DND-41 (cell line): ENCODE results near the gene PTPRC.

Experiments used
- EZH2 ChIP-seq: IDR thresholded peaks from 3 replicates; pipeline ENCODE4 v1.6.1; 2012; ENCODE audit warnings: borderline replicate concordance, low read depth, mild to moderate bottlenecking, moderate library complexity, low read length, inconsistent platforms; ENCODE audit not compliant: severe bottlenecking
- TF ChIP-seq, protein P1 (sequence below): IDR thresholded peaks from 2 replicates; pipeline ENCODE4 v1.5.1; 2012; ENCODE audit warnings: borderline replicate concordance, low read length, moderate library complexity, mild to moderate bottlenecking; ENCODE audit not compliant: poor library complexity, severe bottlenecking; ENCODE audit errors: extremely low read depth

DNA sequence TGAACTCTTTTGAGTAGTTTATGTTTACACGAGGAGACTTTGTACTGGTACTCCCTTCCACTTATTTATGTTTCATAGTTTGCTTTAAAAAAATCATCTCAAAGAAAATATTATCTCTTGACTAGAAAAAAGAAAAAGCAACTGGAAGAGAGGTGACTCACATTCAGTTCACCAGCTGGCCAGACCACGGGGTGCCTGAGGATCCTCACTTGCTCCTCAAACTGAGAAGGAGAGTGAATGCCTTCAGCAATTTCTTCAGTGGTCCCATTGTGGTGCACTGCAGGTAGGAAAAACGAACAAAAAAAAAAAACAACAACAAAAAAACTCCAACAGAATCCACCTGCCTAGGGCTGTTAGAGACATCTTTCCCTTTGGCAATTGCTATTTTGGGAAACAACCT, 102.9 kb downstream of the PTPRC start:
- TF ChIP-seq, protein P1, sequence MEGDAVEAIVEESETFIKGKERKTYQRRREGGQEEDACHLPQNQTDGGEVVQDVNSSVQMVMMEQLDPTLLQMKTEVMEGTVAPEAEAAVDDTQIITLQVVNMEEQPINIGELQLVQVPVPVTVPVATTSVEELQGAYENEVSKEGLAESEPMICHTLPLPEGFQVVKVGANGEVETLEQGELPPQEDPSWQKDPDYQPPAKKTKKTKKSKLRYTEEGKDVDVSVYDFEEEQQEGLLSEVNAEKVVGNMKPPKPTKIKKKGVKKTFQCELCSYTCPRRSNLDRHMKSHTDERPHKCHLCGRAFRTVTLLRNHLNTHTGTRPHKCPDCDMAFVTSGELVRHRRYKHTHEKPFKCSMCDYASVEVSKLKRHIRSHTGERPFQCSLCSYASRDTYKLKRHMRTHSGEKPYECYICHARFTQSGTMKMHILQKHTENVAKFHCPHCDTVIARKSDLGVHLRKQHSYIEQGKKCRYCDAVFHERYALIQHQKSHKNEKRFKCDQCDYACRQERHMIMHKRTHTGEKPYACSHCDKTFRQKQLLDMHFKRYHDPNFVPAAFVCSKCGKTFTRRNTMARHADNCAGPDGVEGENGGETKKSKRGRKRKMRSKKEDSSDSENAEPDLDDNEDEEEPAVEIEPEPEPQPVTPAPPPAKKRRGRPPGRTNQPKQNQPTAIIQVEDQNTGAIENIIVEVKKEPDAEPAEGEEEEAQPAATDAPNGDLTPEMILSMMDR: no peak
- TF ChIP-seq EZH2: no peak
